Kidney (tissue), 14 donors: ENCODE results near the gene AHNAK. TPM values are rescaled to one million over a fixed set of nuclear protein-coding genes. Genes with fewer than 3 reads are reported as not detected.

Experiments used
- DNase-seq, 5 donors: peaks; one replicate each; pipeline ENCODE4 v3.0.0-alpha.2; 2013 to 2020
- FAIRE-seq: peaks from 2 replicates; lab custom pipeline; 2012; peaks lifted over from hg19 to GRCh38; lab: Jason Lieb, UNC
- H3K27ac ChIP-seq, 2 donors: one replicate each; pipeline ENCODE4 v1.7.0; 2013; ENCODE audit warnings: low read depth in 2 of 2, low read length in 2 of 2, inconsistent platforms in 1 of 2
- H3K27me3 ChIP-seq: one replicate; pipeline ENCODE4 v1.7.1; 2013; ENCODE audit warnings: low read length, inconsistent platforms; ENCODE audit not compliant: control insufficient read depth, insufficient read depth
- H3K36me3 ChIP-seq, 3 donors: one replicate each; pipeline versions ENCODE4 v1.7.0 to v1.7.1; 2013; ENCODE audit warnings: low read length in 3 of 3, control low read depth in 1 of 3, inconsistent platforms in 1 of 3; ENCODE audit not compliant: insufficient read depth in 3 of 3, control insufficient read depth in 2 of 3
- H3K4me1 ChIP-seq, 3 donors: one replicate each; pipeline versions ENCODE4 v1.7.0 to v1.7.1; 2013; ENCODE audit warnings: low read length in 3 of 3, inconsistent platforms in 1 of 3, low read depth in 1 of 3; ENCODE audit not compliant: control insufficient read depth in 2 of 3, insufficient read depth in 2 of 3
- H3K4me3 ChIP-seq, 3 donors: one replicate each; pipeline versions ENCODE4 v1.7.0 to v1.8.1; 2013; ENCODE audit warnings: low read length in 3 of 3, control low read depth in 1 of 3, inconsistent platforms in 1 of 3
- H3K9ac ChIP-seq, 3 donors: one replicate each; pipeline versions ENCODE4 v1.7.0 to v1.7.1; 2013; ENCODE audit warnings: low read length in 3 of 3, control low read depth in 1 of 3, inconsistent platforms in 1 of 3
- H3K9me3 ChIP-seq, 3 donors: one replicate each; pipeline versions ENCODE4 v1.7.0 to v1.7.1; 2013; ENCODE audit warnings: low read length in 3 of 3, control low read depth in 1 of 3, inconsistent platforms in 1 of 3; ENCODE audit not compliant: control insufficient read depth in 2 of 3, insufficient read depth in 1 of 3
- intact Hi-C: fragments of 100-400 bp; cut with DNase I; formaldehyde crosslinking; loops from one replicate; pipeline ENCODE4 v1.11.1; 2022
- polyA plus RNA-seq: library from polyadenylated mRNA; stranded (reverse); fragments of 350-450 nt; fragmentation: Illumina TruSeq; extraction: RNeasy Lipid Tissue Mini Kit (QIAGEN cat#74804); gene quantifications from one replicate; pipeline ENCODE4 v1.2.3, GENCODE V29; 2014; ENCODE audit warnings: low read depth, low replicate concordance; ENCODE audit not compliant: insufficient read depth
- total RNA-seq: library from RNA; stranded (reverse); fragmentation: NEBNext Ultra II Directional; extraction: Animal tissue kit (Norgen Biotek cat#: 25700); gene quantifications from one replicate; pipeline ENCODE4 v1.2.1, GENCODE V29; 2021
- TF ChIP-seq, protein P1 (sequence below): IDR thresholded peaks from 3 replicates; pipeline ENCODE4 v1.5.1; 2012; ENCODE audit warnings: mild to moderate bottlenecking, moderate library complexity, borderline replicate concordance; ENCODE audit not compliant: insufficient read depth; ENCODE audit errors: extremely low read depth
- donor health status: control.
- donor health status: control.
- donor health status: control.
- donor health status: control.
- donor health status: control.
- donor health status: DM: yes; HTN: yes; CAD: no.
- donor health status: Normal renal cell carcinoma (clear cell type).

AHNAK gene
- total and polyA plus RNA-seq, 2 donors from 2014 or later = 36.6 to 700 TPM

DNA sequence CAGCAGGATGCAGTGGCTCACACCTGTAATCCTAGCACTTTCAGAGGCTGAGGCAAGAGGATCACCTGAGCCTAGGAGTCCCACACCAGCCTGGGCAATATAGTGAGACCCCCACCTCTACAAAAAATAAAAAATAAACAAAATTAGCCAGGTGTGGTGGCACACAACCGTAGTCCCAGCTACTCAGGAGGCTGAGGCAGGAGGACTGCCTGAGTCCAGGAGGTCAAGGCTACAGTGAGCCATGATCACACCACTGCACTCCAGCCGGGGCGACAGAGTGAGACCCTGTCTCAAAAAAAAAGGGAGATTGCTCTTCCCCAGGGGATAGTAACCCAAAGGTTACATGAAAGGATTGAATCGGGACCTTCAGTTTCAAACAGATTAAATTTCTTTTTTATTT is 54.0 kb downstream of the AHNAK start:
- TF ChIP-seq, protein P1, sequence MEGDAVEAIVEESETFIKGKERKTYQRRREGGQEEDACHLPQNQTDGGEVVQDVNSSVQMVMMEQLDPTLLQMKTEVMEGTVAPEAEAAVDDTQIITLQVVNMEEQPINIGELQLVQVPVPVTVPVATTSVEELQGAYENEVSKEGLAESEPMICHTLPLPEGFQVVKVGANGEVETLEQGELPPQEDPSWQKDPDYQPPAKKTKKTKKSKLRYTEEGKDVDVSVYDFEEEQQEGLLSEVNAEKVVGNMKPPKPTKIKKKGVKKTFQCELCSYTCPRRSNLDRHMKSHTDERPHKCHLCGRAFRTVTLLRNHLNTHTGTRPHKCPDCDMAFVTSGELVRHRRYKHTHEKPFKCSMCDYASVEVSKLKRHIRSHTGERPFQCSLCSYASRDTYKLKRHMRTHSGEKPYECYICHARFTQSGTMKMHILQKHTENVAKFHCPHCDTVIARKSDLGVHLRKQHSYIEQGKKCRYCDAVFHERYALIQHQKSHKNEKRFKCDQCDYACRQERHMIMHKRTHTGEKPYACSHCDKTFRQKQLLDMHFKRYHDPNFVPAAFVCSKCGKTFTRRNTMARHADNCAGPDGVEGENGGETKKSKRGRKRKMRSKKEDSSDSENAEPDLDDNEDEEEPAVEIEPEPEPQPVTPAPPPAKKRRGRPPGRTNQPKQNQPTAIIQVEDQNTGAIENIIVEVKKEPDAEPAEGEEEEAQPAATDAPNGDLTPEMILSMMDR = no peak

DNA sequence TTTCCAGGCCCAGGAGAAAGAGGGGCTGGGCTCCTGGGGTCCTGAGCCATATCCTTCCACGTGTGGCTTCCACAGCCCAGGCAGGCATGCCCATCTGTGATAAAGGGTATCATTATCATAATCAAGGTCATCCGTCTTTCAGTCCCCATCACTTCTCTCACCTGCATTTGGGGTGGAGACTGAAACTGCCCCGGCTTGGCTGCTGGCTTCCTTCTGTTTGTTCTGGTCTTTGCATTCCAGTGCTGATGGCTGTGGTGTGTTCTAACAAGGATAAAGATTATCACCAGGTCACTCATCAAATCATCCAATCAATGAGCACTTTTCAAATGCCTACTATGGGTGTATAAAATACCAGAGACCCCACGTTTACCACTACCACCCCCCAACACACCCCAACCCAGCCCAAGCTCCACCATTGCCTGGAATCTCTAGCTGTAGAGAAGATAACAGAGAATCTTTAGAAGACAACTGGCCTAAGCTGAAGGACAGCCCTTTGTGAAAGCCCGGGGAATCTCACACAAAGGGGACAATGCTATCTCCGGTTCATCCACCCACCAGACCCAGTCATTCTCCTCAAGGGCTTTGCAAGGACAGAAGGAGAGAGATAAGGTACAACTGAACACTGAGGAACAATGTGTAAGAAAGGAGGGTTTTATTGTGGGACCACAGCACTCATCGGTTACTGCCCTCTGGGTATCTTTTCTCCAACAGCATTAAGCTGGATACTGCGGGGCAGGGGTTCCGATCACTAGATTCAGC is 54.9 kb downstream of the AHNAK start:
- DNase-seq (no peak), FAIRE-seq (no peak)
- Histone ChIP-seq H3K4me3 (no peak overlapping the region), H3K27me3 (no peaks in the 10 kb centered on the region), H3K9ac (no peak overlapping the region), H3K27ac (no peak overlapping the region), H3K9me3 (no peaks in the 10 kb centered on the region), H3K4me1 (no peaks in the 10 kb centered on the region), H3K36me3 (no peaks in the 10 kb centered on the region)
- TF ChIP-seq, protein P1 = no peak
- intact Hi-C loops = no loop called here

More for the DNA sequence above, 54.0 kb downstream of the AHNAK start:
- intact Hi-C loops = no loop called here
- DNase-seq (no peak), FAIRE-seq (no peak)
- H3K27me3 ChIP-seq = no peaks in the 10 kb centered on the region
- no peak overlapping the region for H3K4me3 ChIP-seq
- no peak overlapping the region for H3K27ac ChIP-seq
- H3K9me3 ChIP-seq = no peaks in the 10 kb centered on the region
- H3K9ac ChIP-seq = no peak overlapping the region
- H3K4me1 ChIP-seq = peaks cover 0 to 4% (median 0%) of the 10 kb centered on the region in 3 donors
- no peaks in the 10 kb centered on the region for H3K36me3 ChIP-seq

DNA sequence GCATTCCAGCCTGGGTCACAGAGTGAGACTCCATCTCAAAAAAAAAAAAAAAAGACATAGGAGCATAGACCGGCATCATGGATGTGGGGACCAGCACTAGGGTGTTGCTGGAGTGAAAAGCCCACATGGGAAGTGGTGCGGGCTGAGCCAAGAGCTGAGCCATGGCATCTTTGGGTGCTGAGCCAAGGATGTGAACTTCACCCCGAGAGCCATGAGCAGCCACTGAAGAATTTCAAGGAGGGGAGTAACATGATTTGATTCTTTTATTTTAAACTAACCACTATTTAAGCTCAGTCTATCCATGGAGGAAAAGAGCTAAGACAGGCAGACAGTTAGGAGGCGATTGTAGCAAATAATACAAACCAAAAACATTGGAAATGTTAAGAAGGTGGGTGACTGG is 57.4 kb downstream of the AHNAK start:
- TF ChIP-seq, protein P1 = no peak
- no peak for FAIRE-seq
- no peak overlapping the region for H3K4me3 ChIP-seq
- H3K27ac ChIP-seq = no peak overlapping the region
- intact Hi-C loops = no loop called here
- no peaks in the 10 kb centered on the region for H3K9me3 ChIP-seq
- no peak for DNase-seq
- H3K27me3 ChIP-seq = no peaks in the 10 kb centered on the region
- H3K36me3 ChIP-seq = no peaks in the 10 kb centered on the region
- H3K9ac ChIP-seq = no peak overlapping the region
- H3K4me1 ChIP-seq = no peaks in the 10 kb centered on the region
